CD4-positive, alpha-beta T cell treated with Interferon gamma for 1 hour (primary cell): Measurements from ENCODE around the gene SAMD10.
A peak's percentile ranks its signal among the peaks of the same experiment; 100 is the strongest.

Source experiments
- DNase-seq: peaks from one replicate; pipeline ENCODE4 v3.0.0-alpha.2; 2020

The SAMD10 gene

DNA sequence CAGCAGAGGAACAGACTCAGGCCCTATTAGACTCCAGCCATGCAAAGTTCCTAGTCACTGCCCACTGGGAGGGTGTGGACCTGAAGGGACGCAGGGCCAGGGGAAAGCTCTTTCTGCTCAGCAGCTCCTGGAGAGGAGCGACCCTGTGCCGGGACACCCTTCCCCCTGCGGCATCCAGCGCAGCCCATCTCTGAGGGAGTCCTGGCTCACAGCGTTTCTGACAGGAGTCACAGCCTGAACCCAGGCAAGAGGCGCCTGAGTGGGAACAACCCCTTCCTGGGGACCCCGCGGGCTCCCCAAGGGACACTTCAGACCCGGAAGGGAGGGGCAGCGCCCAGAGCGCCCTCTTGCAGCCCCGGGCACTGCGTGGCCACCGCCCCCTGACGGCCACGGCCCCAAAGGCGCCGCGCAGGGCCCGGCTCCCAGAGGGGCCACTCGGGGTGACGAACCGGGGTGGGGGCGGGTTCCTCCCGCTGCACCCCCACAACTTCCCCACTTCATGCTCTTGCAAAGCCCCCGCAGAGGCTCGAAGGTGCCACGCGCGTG lies 24.1 kb downstream of the SAMD10 start:
- DNase-seq: no peak

DNA sequence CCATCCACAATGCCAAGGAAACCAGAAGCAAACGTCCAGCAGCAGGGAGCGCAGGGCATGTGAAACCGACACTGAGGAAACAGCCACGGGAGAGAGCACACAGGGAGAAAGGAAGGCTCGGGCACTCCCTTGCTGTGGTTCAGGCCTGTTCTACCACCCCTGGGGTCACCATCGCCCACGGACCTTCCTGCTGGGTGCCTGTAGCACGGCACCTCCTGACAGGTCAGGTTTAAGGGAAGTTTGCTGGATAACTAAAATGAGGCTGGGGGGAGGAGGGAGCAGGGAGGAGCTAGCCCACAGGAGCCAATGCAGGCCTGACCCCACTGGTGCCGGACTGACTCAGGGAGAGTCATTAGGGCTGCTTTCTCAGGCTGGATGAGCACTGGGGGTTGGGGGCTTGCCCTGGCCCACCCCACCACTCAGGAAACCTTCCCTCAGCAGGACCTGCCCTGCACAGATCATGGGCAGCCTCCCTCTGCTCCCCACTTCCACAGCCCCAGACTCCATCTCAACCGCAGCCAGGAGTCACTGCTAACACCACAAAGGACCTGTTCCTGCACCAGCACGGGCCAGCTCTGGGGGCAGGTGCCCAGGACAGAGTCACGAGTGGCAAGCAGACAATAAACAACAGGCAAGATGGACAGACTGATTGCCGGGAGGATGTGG lies 25.5 kb downstream of the SAMD10 start:
- no peak for DNase-seq

DNA sequence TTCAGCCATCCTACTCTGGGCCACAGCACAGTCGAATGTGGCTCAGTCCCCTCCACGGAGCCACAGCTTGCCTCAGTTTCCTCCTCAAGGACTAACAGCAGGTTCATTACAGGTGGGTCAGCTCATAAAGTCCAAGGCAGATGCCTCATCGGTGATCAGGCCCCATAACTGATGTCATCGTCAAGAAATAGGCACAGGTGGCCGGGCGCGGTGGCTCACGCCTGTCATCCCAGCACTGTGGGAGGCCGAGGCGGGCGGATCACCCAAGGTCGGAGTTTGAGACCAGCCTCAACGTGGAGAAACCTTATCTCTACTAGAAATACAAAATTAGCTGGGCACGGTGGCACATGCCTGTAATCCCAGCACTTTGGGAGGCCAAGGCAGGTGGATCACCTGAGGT lies 26.7 kb downstream of the SAMD10 start:
- no peak for DNase-seq

DNA sequence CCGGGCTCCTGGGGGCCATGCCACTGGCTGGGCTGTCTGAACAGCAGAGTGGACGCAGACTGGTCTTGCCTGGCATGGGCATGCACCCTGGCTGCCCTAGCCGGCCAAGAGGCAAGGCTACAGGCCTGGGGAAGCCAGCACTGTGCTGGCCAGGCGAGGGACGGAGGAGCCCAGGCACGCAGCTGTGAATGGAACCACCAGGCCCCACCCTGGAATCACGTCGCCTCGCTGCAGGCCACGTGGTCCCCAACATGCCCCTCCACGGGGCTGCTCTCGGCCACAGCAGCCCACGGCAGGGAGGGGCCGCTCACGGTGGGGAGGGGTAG lies 27.3 kb downstream of the SAMD10 start:
- DNase-seq: no peak

DNA sequence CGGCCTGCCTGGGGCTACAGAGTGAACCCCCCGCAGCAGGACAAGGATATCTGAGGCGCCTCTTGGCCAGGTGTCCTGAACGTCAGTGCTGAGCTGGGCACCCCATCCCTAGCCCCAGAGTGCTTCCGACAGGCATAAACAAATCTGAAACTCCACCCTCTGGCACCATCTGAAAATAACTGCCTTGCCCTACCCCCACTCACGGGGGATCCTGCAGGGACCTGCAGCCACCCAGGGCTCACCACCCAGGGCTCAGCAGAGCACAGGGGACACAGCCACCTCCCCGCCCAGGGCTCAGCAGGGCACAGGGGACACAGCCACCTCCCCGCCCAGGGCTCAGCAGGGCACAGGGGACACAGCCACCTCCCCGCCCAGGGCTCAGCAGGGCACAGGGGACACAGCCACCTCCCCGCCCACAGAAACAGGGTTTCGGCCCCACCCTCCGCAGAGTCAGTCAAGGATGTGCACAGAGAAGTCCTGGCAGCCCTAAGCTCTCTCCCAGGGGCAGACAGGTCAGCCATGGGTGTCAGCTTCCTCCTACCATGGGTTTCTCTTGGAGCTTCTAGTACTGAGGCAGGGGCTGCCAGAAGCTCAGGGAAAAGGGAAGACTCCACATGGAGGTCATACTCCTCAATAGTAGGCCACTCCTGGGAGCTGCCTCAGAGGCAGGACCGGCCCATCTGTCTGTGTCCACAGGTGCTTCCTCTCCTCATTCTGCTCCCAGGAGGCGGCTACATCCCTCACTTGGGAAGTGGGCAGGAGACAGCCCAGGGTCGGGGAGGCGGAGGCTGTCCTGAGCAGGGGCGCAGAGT lies 27.8 kb downstream of the SAMD10 start:
- no peak for DNase-seq

DNA sequence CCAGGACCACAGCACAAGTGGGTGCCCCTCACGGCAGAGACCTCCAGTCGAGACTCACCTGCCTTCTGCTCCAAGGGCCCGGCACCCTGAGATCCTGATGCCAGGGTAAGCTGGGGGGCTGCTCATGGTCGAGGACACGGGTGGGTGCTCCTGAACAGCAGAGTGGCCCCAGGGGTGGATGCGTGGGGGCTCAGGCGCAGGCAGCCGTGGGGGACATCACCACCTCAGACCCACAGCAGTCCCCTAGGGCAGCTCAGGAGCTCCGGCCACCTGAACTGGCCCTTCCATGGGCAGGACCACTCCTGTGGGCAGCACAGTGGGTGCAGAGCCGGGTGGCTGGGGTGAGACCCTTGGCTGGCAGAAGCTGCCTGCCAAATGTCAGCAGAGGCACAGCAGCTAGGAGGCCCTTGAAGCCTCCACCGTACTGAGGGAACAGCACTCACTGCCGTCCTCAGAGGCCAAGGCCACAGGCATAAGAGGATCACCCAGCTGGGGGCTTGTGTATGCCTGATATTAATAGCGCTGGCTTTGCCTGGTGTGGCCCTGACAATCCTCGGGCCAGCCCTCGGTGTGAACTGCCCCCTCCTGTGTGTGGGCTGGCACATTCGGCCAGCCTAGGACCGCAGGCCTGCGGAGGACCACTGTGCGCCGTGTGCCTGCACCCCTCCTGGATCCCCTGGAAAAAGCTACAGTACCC lies 28.6 kb downstream of the SAMD10 start:
- DNase-seq: no peak

DNA sequence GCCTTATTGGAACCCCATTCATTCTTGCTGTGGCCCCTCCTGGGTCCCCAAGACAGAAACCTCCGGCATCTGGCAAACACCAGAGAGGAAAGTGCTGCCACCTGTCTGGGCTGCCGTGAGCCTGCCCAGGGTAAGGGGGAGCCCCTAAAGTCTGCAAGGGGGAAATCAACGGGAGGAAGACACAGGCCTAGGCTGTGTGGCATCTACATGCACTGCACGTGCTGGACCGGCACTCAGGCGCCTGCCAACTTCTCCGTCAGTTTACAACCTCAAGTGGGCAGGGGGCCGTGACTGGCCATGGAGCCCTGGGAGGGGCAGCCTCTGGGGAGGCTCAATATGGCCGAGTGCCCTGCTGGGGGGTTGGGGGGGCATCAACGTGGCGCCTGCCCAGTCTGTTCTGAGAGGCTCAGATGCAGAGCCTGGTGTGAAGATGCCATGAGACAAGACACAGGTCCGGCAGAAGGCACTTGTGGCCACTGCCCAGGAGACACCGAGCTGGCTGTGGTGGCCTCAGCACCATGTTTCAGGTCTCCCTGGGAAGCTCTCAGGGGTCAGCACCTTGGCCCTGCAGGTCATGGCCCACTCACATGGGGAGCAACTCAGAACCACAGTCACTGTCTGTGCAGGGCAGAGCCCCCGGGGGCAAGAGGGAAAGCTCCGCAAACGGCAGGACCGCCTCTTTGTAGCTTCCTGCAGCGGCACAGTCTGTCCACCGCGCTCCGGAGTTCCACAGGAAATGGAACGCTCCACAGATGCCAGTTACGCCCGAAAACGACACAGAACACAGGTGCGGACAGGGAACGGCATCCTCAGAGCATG lies 31.6 kb downstream of the SAMD10 start:
- DNase-seq: peak; percentile 34

DNA sequence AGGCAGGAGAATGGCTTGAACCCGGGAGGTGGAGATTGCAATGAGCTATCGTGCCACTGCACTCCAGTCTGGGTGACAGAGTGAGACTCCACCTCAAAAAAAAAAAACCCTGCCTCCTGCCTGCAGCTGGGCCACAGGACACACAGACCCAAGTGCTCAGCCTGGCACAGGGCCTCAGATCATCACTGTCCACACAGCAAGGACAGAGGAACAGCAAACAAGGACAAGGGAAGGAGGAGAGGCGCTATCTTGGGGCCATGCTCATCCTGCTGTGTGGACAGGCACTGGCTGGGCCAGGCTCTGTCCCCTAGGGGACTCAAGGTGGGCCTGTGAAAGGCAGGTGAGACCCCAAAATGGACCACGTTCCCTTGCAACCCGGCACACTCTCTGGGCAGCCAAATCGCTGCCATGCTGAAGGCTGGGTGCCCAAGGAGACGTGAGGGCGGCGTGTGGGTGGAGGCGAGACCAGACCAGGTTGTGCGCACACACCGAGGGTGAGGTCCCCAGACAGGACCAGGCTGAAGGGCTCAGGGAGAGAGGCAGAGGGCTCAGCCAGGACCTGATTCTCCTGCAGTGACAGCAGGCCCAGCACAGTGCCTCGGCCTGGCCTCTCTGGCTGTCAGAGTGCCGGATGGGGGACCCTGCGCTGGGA lies 32.3 kb downstream of the SAMD10 start:
- no peak for DNase-seq

DNA sequence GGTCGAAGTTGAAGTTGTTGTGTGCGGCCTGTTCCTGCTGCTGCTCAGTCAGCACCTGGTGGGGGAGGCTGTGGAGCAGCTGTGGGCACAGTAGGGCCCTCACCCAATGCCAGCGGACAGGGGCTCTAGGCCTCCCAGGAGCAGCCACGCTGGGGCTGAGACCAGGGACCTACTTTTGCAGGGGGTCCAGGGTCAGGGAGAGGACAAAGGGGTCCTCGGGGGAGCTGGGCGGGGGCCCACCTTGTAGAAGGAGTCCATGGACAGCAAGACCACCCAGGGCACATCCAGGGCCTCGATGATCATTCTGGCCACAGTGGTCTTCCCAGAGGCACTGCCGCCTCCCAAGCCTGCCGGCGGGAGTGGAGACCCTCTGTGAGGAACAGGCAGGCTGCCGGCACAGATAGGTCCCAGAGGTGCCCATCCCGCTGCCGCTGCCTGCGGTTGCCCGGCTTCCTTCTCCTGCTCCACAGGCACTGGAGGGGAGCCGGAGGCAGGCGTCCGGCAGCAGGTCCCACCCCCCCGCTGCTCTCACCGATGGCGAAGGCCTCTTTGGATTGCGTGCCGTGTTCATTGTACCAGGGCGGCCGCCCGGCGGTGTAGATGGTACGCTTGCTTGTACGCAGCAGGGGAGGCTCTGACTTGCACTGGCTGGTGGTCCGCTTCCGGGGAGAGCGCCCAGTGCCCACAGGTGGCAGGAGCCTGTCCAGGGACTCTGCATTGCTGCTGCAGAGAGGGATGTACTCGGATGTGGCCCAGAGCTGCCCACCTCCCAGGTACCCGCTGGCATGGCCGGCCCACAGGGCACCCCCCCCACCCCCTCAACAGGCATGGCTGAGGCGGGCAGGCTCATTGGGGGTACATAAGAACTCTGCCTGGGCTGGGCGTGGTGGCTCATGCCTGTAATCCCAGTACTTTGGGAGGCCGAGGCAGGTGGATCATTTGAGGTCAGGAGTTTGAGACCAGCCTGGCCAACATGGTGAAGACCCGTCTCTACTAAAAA lies 33.2 kb downstream of the SAMD10 start:
- DNase-seq: no peak

DNA sequence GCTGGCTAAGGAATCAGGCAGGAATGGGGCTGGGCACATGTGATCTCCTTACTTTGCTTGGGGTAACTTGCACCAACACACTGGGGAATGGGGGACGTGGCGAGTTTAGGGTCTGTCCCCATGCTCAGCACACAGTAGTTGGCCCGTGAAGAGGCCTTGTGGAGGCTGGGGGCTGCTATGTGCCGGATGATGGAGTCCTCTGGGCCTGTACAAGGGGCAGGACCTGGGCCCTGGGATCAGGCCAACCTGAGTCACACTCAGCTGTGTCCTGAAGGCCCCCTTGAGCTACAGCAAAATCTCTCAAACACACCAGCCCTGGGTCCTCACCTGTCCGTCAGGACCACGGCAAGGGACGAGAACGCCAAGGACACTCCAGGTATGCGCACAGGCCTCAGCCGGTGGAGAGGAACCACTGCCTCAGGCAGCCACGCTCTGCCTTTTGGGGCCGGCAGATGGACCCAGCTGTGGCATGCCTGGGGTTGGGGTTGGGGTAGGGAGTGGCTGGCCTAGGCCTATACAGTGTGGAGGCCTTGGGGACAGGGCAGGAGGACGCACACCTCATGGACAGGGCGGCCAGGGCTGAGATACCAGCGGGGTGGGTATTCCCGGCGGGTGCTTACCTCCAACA lies 34.3 kb downstream of the SAMD10 start:
- DNase-seq: no peak

DNA sequence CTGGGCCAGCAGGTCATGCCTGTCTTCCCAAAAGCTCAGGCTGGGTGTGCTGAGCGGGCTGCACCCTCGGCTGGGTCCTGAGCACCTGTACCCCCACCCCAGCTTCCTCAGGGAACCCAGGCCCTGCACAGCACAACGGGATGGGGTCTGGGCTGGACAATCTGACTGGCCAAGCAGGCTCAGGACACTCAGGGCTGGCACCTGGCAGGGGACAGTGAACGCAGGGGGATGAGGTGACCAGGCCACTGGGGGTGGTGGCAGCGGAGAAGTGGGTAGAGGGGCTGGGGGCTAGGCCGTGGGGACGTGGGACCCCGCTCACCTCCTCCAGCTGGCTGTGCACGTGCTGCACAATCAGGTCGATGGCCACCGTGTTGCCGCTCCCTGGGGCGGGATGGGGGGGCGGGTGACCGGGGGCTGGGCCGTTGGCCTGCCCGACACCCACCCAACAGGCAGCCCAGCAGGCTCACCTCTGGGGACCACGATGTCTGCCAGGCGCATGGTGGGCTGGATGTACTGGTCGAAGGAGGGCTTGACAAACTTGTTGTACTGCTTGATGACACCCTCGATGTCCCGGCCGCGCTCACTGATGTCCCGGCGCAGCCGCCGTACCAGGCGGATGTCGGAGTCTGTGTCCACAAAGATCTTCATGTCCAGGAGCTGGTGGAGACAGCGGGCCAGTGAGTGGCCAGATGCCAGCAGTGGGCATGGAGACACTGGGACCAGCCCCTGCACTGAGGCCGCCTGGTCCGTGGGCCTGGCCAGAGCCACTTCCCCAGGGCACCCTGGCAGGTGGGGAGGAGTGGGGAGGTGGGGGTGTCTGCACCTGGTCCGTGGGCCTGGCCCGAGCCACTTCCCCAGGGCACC lies 35.1 kb downstream of the SAMD10 start:
- DNase-seq: no peak

DNA sequence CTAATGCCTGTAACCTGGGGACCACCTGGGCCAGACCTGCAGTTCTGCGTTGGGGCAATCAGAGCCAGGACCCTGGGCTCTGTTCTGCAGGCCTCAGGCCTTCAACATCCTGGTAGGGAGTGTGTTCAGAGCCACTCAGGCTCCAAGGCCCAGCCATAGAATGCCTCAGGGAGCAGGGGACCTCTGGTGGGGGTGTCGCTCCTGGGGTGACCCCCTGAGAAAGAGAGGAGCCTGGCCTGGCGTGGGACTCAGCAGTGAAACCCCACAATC lies 35.7 kb downstream of the SAMD10 start:
- DNase-seq: no peak

DNA sequence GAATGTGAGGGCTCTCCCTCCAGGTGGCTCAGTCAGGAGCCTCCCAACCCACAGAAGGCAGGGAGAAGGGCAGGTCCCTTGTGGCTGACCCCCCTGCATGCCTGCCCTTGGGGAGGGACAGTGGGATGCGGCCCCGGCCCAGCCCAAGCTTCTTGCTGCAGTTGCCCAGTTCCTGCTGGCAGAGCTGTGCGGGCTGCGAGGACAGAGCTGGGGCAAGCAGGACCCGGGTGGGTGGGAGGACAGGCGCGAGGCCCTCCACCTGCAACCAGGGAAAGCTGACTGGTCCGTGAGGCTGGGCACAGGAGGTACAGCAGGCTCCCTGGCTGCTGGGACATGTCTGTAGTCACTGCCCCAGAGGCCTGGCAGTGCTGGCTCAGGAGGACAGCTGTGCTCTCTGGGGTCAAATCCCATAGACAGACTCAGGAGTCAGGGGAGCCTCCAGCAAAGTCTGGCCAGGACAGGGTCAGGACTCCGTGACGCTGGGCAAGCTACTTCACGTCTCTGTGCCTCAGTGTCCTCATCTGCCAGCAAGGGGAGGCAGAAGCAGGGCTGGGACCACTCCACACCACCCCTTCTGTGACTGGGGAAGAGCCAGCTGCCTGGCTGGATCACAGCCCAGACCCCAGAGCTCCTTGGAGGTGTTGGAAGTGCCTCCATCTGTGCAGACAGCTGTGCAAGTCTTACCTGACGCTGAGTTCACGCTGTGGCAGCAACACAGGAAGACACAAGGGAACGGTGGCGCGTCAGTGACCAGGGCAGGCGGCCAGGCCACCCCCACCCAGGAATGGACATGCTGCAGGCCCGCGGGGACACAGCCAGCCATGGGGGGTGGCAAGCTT lies 36.3 kb downstream of the SAMD10 start:
- DNase-seq: no peak

DNA sequence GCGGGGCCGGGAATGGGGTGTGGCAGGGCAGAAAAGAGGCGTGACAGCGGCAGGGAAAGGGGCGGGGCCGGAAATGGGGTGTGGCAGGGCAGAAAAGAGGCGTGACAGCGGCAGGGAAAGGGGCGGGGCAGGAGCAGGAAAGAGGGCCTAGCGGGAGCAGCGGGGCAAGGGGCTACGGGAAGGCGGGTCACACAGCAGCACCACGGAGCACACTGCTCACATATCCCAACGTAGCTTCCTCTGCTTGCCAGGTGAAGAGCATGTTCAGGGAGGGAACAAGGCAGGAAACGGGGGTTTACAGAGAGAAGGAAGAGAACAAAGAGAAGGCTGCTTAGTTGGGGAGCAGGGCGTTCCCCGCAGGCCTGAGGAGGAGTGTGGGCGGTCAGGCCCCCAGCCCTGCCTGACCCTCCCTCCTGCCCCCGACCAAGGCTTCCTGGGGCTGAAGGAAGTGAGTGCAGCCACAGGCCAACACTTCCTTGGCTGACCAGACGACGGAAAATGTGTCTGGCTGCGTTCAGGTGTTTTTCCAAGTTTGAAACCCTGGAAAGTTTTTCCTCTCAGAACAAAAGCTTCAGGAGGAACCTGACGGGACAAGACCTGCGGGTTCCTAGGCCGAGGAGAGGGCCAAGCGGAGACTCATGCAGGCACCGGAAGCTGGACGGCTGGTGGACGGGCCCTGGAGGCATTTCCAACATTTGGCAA lies 37.0 kb downstream of the SAMD10 start:
- DNase-seq: no peak

DNA sequence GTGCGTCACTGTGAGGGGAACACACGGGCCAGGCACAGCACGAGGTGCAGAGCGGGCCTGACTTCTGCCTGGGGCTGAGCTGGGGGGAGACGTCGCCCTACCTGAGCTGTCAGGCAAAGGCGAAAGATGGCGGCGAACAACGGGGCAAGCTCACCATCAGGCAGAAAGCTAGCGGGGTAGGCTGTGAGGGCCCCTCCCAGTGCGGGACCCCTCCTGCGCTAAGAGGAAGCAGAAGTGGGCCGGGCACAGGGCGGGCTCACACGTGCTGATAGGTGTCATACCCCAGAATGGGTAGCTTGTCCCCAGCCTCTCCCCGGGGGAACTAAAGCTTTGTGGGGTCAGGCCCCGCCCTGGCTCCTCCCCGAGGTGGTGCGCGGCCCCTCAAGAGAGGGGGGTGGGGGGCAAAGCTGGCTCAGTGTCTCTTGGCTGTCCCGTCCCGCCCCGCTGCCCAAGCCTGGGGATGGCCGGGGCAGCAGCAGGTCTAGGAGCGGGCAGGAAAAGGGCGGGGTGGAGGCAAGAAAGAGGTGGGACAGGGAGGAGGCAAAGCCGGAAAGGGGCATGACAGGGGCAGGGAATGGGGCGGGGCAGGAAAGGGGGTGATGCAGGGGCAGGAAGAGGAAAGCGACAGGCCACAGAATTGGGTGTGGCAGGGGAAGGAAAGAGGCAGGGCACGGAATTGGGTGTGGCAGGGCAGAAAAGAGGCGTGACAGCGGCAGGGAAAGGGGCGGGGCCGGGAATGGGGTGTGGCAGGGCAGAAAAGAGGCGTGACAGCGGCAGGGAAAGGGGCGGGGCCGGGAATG lies 38.0 kb downstream of the SAMD10 start:
- peak; percentile 85 for DNase-seq

DNA sequence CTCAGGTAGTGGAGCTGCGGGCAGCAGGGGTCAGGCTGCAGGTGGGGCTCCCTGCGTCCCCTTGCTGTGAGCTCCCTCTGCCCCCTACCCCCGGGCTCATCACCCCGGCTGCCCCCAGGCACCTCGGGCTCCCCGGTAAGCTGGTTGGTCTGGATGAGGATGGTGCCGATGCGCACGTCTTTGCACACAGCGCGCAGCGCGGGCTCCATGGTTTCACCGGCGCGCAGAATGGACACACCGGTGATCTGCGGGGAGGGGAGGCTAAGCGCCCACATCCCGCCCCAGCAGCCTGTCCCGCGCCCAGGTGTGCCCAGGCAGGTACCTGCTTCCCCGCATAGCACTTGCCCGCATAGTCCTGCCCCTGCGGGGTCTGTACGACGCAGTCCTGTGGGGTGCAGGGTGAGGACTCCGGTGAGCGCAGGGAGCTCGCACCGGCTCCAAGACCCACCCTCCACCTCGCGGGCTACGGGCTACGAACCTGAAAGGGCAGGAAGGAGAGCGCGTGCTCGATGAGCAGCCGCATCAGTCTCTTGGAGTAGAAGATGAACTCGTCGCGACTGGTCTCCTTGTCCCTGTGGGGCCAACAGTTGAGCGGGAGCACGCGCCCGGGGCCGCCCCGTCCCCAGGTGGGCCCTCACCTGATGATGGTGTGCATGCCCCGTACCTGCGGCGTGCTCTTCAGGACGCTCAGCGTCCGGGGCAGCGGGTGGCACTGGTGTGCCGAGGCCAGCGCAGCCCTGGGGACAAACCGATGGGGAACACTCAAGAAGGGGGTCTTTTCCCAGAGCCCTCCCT lies 38.8 kb downstream of the SAMD10 start:
- DNase-seq: no peak

DNA sequence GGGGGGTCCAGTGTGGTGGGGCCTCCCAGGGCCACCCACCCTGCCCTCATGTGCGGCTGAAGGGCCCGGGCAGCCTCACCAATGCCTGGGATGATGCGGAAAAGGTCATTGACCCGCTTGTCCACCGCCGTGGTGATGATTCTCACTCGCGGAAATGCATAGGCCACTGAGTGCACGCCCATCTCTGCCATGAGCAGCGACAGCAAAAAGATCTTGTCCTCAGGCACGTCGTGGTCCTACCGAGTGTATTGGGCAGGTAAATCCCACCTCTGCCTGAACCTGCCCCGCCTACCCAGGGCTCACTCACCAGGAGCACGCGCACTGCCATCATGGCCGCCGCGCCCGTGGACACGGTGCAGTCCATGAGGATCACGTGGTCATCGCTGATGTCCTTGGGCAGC lies 39.4 kb downstream of the SAMD10 start:
- DNase-seq: no peak
